ENCODE data around the gene MICU1.

DNA sequence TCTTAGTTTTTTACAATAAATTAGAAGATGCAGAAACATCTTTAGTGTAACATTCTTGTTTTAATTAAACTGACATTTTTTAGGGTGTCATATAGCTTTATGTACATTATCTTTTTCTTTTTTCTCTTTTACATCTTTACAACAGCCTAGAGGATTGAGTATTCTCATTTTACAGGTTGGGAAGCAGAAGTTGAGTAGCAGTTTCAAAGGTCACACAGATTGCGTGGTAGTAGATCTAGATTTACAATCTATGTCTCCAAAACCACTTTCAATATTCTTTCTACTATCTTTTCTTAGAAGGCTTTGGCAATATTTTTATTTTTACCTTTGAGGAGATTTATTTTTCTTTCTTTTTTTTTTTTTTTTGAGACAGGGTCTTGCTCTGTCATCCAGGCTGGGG is 47.4 kb upstream of the MICU1 start:
- TF ChIP-seq ATF1 (CRISPR knock-in tag; IDR thresholded peaks at IDR 0.05) = no peak
- TF ChIP-seq, protein P1, sequence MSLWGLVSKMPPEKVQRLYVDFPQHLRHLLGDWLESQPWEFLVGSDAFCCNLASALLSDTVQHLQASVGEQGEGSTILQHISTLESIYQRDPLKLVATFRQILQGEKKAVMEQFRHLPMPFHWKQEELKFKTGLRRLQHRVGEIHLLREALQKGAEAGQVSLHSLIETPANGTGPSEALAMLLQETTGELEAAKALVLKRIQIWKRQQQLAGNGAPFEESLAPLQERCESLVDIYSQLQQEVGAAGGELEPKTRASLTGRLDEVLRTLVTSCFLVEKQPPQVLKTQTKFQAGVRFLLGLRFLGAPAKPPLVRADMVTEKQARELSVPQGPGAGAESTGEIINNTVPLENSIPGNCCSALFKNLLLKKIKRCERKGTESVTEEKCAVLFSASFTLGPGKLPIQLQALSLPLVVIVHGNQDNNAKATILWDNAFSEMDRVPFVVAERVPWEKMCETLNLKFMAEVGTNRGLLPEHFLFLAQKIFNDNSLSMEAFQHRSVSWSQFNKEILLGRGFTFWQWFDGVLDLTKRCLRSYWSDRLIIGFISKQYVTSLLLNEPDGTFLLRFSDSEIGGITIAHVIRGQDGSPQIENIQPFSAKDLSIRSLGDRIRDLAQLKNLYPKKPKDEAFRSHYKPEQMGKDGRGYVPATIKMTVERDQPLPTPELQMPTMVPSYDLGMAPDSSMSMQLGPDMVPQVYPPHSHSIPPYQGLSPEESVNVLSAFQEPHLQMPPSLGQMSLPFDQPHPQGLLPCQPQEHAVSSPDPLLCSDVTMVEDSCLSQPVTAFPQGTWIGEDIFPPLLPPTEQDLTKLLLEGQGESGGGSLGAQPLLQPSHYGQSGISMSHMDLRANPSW (CRISPR knock-in tag; conservative IDR thresholded peaks at IDR 0.05; ENCODE audit: low read depth) = no peak
- no peak for TF ChIP-seq CREB1 (CRISPR knock-in tag; IDR thresholded peaks at IDR 0.05)
- TF ChIP-seq, protein P2, sequence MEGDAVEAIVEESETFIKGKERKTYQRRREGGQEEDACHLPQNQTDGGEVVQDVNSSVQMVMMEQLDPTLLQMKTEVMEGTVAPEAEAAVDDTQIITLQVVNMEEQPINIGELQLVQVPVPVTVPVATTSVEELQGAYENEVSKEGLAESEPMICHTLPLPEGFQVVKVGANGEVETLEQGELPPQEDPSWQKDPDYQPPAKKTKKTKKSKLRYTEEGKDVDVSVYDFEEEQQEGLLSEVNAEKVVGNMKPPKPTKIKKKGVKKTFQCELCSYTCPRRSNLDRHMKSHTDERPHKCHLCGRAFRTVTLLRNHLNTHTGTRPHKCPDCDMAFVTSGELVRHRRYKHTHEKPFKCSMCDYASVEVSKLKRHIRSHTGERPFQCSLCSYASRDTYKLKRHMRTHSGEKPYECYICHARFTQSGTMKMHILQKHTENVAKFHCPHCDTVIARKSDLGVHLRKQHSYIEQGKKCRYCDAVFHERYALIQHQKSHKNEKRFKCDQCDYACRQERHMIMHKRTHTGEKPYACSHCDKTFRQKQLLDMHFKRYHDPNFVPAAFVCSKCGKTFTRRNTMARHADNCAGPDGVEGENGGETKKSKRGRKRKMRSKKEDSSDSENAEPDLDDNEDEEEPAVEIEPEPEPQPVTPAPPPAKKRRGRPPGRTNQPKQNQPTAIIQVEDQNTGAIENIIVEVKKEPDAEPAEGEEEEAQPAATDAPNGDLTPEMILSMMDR (IDR thresholded peaks at IDR 0.05) = no peak
- TF ChIP-seq NFYB (CRISPR knock-in tag; conservative IDR thresholded peaks at IDR 0.05; ENCODE audit: low read depth) = no peak
- TF ChIP-seq, protein P3, sequence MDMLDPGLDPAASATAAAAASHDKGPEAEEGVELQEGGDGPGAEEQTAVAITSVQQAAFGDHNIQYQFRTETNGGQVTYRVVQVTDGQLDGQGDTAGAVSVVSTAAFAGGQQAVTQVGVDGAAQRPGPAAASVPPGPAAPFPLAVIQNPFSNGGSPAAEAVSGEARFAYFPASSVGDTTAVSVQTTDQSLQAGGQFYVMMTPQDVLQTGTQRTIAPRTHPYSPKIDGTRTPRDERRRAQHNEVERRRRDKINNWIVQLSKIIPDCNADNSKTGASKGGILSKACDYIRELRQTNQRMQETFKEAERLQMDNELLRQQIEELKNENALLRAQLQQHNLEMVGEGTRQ (CRISPR knock-in tag; IDR thresholded peaks at IDR 0.05) = no peak
- TF ChIP-seq, protein P4, sequence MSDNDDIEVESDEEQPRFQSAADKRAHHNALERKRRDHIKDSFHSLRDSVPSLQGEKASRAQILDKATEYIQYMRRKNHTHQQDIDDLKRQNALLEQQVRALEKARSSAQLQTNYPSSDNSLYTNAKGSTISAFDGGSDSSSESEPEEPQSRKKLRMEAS (CRISPR knock-in tag; IDR thresholded peaks at IDR 0.05) = no peak
- TF ChIP-seq GRHL2 (CRISPR knock-in tag; IDR thresholded peaks at IDR 0.05; ENCODE audit: insufficient replicate concordance, severe bottlenecking) = no peak
- no peak for TF ChIP-seq TCF7 (CRISPR knock-in tag; IDR thresholded peaks at IDR 0.05; ENCODE audit: low read depth)
- no peak for TF ChIP-seq ETV6 (CRISPR knock-in tag; IDR thresholded peaks at IDR 0.05)
